Thyroid gland (tissue), 4 donors: ENCODE data around the gene EMILIN1. TPM values are rescaled to one million over a fixed set of nuclear protein-coding genes. Genes with fewer than 3 reads are reported as not detected.

Source experiments
- DNase-seq, 2 donors: peaks; one replicate each; pipeline ENCODE4 v3.0.0-alpha.2; 2019
- H3K27ac ChIP-seq, 3 donors: fragments of 200-600 bp; sonication (generic); 1 replicate in 2 of 3; 2 replicates in 1 of 3; pipeline ENCODE4 v1.5.1; 2016 to 2019; ENCODE audit warnings: mild to moderate bottlenecking in 1 of 3, moderate library complexity in 1 of 3
- H3K27me3 ChIP-seq: fragments of 200-600 bp; sonication (generic); one replicate; pipeline ENCODE4 v1.5.1; 2019
- H3K36me3 ChIP-seq, 2 donors: fragments of 200-600 bp; sonication (generic); one replicate each; pipeline ENCODE4 v1.5.1; 2016 to 2019
- H3K4me1 ChIP-seq, 2 donors: fragments of 200-600 bp; sonication (generic); one replicate each; pipeline ENCODE4 v1.5.1; 2017 to 2019
- H3K4me3 ChIP-seq, 3 donors: fragments of 200-600 bp; sonication (generic); replicated peaks in 1 of 3; 1 replicate in 2 of 3; 2 replicates in 1 of 3; pipeline ENCODE4 v1.5.1; 2016; ENCODE audit warnings: mild to moderate bottlenecking in 1 of 3
- H3K9me3 ChIP-seq: fragments of 200-600 bp; sonication (generic); one replicate; pipeline ENCODE4 v1.5.1; 2017
- CTCF ChIP-seq, 6 experiments: fragments of 200-600 bp in 3 of 6; fragments of 450-650 bp in 3 of 6; sonication (generic) in 3 of 6; IDR thresholded peaks; one replicate each; pipeline ENCODE4 v1.5.1; 2016 to 2019; ENCODE audit warnings: antibody characterized with exemption in 6 of 6, mild to moderate bottlenecking in 2 of 6, inconsistent platforms in 1 of 6, moderate library complexity in 1 of 6
- POLR2A ChIP-seq, 2 donors: fragments of 450-650 bp; IDR thresholded peaks; one replicate each; pipeline ENCODE4 v1.6.1; 2017; ENCODE audit warnings: antibody characterized with exemption in 2 of 2, mild to moderate bottlenecking in 2 of 2, moderate library complexity in 1 of 2
- WGBS, 2 donors: methylation state at CpG; one replicate each; pipeline ENCODE4 v1.1.5; 2017; 5-methylcytosine and 5-hydroxymethylcytosine counted together
- intact Hi-C: fragments of 100-400 bp; cut with DNase I; formaldehyde crosslinking; loops from one replicate; pipeline ENCODE4 v1.15.1; 2023
- total RNA-seq, 4 donors: library from RNA; depleted of rRNA; stranded (reverse); fragments of >200 nt; gene quantifications; one replicate each; pipeline ENCODE4 v1.2.3, GENCODE V29; 2016

EMILIN1 gene
- total RNA-seq, 4 donors from 2014 or later = 18.6 to 45.4 (median 29.3) TPM

- Histone ChIP-seq H3K4me3 (no peak overlapping the region), H3K27ac (no peak overlapping the region), H3K27me3 (no peaks in the 10 kb centered on the region), H3K4me1 (no peaks in the 10 kb centered on the region), H3K9me3 (no peaks in the 10 kb centered on the region), H3K36me3 (peaks cover 23 to 24% of the 10 kb centered on the region in 2 donors)
- 80 to 88% methylated on average over 12 to 15 of the region's 15 CpGs for WGBS, 2 donors
- no peak for DNase-seq
- TF ChIP-seq POLR2A (IDR thresholded peaks at IDR 0.05) (no peak), CTCF (IDR thresholded peaks at IDR 0.05) (no peak)
- intact Hi-C loops = no loop called here
These were observed 19.1 kb upstream of the EMILIN1 start for GRCh38 chr2:27059141-27059820.

GRCh38 chr2:27060323-27060722, 18.1 kb upstream of the EMILIN1 start:
- Histone ChIP-seq H3K9me3 (no peaks in the 10 kb centered on the region), H3K27ac (no peak overlapping the region), H3K4me1 (no peaks in the 10 kb centered on the region), H3K4me3 (no peak overlapping the region), H3K36me3 (peaks cover 13 to 17% of the 10 kb centered on the region in 2 donors), H3K27me3 (no peaks in the 10 kb centered on the region)
- intact Hi-C loops = no loop called here
- no peak for TF ChIP-seq POLR2A (IDR thresholded peaks at IDR 0.05)
- TF ChIP-seq CTCF (IDR thresholded peaks at IDR 0.05) = no peak
- DNase-seq = no peak
- WGBS, 2 donors = 90 to 91% methylated on average over 3 of the region's 3 CpGs

- Histone ChIP-seq H3K4me3 (no peak overlapping the region), H3K9me3 (no peaks in the 10 kb centered on the region), H3K27ac (no peak overlapping the region), H3K36me3 (peaks cover 0 to 11% of the 10 kb centered on the region in 2 donors), H3K4me1 (peaks cover 5 to 15% of the 10 kb centered on the region in 2 donors), H3K27me3 (no peaks in the 10 kb centered on the region)
- intact Hi-C loops = no loop called here
- TF ChIP-seq CTCF (IDR thresholded peaks at IDR 0.05) (no peak), POLR2A (IDR thresholded peaks at IDR 0.05) (no peak)
- 81 to 92% methylated on average over 3 of the region's 3 CpGs for WGBS, 2 donors
- no peak for DNase-seq
These were observed 13.3 kb upstream of the EMILIN1 start for GRCh38 chr2:27065128-27065527.

GRCh38 chr2:27067385-27067784, 11.0 kb upstream of the EMILIN1 start:
- DNase-seq = no peak
- intact Hi-C loops = no loop called here
- 93 to 94% methylated on average over 5 of the region's 5 CpGs for WGBS, 2 donors
- H3K36me3 ChIP-seq = peaks cover 0 to 11% of the 10 kb centered on the region in 2 donors
- TF ChIP-seq POLR2A (IDR thresholded peaks at IDR 0.05) (no peak), CTCF (IDR thresholded peaks at IDR 0.05) (no peak)
- no peak overlapping the region for H3K4me3 ChIP-seq
- no peaks in the 10 kb centered on the region for H3K27me3 ChIP-seq
- no peak overlapping the region for H3K27ac ChIP-seq
- no peaks in the 10 kb centered on the region for H3K9me3 ChIP-seq
- peaks cover 17 to 26% of the 10 kb centered on the region in 2 donors for H3K4me1 ChIP-seq

GRCh38 chr2:27069436-27069835, 9.0 kb upstream of the EMILIN1 start:
- Histone ChIP-seq H3K4me1 (peaks cover 21 to 32% of the 10 kb centered on the region in 2 donors), H3K9me3 (no peaks in the 10 kb centered on the region), H3K27ac (no peak overlapping the region), H3K27me3 (no peaks in the 10 kb centered on the region), H3K36me3 (peaks cover 0 to 11% of the 10 kb centered on the region in 2 donors), H3K4me3 (no peak overlapping the region)
- intact Hi-C loops = no loop called here
- WGBS, 2 donors = 92 to 93% methylated on average over 6 of the region's 6 CpGs
- TF ChIP-seq CTCF (IDR thresholded peaks at IDR 0.05) = no peak
- no peak for TF ChIP-seq POLR2A (IDR thresholded peaks at IDR 0.05)
- DNase-seq = no peak
